ENCODE results near the gene FOXP1.

GRCh38 chr3:71442652-71443042, 140.9 kb downstream of the FOXP1 start:
- TF ChIP-seq CTBP1 (IDR thresholded peaks at IDR 0.05; ENCODE audit: borderline replicate concordance), result no peak
- no peak for TF ChIP-seq ATF4 (CRISPR knock-in tag; IDR thresholded peaks at IDR 0.05)
- TF ChIP-seq CEBPZ (IDR thresholded peaks at IDR 0.05; ENCODE audit: borderline replicate concordance, low read depth, low read length), result no peak
- TF ChIP-seq, protein P1, sequence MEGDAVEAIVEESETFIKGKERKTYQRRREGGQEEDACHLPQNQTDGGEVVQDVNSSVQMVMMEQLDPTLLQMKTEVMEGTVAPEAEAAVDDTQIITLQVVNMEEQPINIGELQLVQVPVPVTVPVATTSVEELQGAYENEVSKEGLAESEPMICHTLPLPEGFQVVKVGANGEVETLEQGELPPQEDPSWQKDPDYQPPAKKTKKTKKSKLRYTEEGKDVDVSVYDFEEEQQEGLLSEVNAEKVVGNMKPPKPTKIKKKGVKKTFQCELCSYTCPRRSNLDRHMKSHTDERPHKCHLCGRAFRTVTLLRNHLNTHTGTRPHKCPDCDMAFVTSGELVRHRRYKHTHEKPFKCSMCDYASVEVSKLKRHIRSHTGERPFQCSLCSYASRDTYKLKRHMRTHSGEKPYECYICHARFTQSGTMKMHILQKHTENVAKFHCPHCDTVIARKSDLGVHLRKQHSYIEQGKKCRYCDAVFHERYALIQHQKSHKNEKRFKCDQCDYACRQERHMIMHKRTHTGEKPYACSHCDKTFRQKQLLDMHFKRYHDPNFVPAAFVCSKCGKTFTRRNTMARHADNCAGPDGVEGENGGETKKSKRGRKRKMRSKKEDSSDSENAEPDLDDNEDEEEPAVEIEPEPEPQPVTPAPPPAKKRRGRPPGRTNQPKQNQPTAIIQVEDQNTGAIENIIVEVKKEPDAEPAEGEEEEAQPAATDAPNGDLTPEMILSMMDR (IDR thresholded peaks at IDR 0.05 in 2 of 3, conservative IDR thresholded peaks at IDR 0.05 in 1 of 3; ENCODE audit: insufficient read depth in 2 of 3, low read depth in 1 of 3, low read length in 3 of 3), result no peak
- TF ChIP-seq HMGXB4 (CRISPR knock-in tag; IDR thresholded peaks at IDR 0.05), result no peak
